IMR-90 (cell line): Measurements from ENCODE around the gene SPATA24. TPM values are rescaled to one million over a fixed set of nuclear protein-coding genes. Genes with fewer than 3 reads are reported as not detected.

ENCODE experiments used
- ATAC-seq: fragments of 200-7000 bp; cut with Tn5 transposase; 2 replicates; pipeline ENCODE4 v1.9.1; 2020; ENCODE audit warnings: low read depth, mild to moderate bottlenecking, moderate library complexity
- BruUV-seq: library from RNA; stranded (reverse); fragments of 400-500 nt; replicated peaks from 2 replicates; lab custom pipeline; 2021; lab: Mats Ljungman, UMichigan
- CTCF ChIA-PET: fragments of 300-600 bp; formaldehyde crosslinking; extraction: SDS; loops from one replicate; lab custom pipeline; 2021; ENCODE audit warnings: antibody characterized with exemption; lab: Yijun Ruan, JAX
- POLR2A ChIA-PET: fragments of 300-600 bp; sonication (Branson Sonifier 250); formaldehyde crosslinking; loops from one replicate; lab custom pipeline; 2022; ENCODE audit warnings: antibody characterized with exemption; ENCODE audit not compliant: unreplicated experiment; lab: Charles Lee
- DNase-seq: peaks from one replicate; pipeline ENCODE4 v3.0.0; 2013
- H2AFZ ChIP-seq: replicated peaks from 2 replicates; pipeline ENCODE3; 2013; ENCODE audit warnings: low read length, mild to moderate bottlenecking; ENCODE audit not compliant: poor library complexity
- H2AK5ac ChIP-seq: 2 replicates; pipeline ENCODE4 v1.6.1; 2013; ENCODE audit warnings: low read depth, low read length, inconsistent platforms
- H2AK9ac ChIP-seq: replicated peaks from 2 replicates; pipeline ENCODE3; 2013; ENCODE audit warnings: mild to moderate bottlenecking, low read depth, low read length, moderate library complexity; ENCODE audit not compliant: poor library complexity
- H2BK120ac ChIP-seq: 2 replicates; pipeline ENCODE4 v1.6.1; 2013; ENCODE audit warnings: low read depth, low read length, inconsistent platforms
- H2BK15ac ChIP-seq: 3 replicates; pipeline ENCODE4 v1.6.1; 2013; ENCODE audit warnings: low read depth, low read length, inconsistent platforms
- H2BK20ac ChIP-seq: 2 replicates; pipeline ENCODE4 v1.6.1; 2013; ENCODE audit warnings: low read depth, mild to moderate bottlenecking, inconsistent platforms, low read length, moderate library complexity
- H2BK5ac ChIP-seq: 2 replicates; pipeline ENCODE4 v1.6.1; 2013; ENCODE audit warnings: mild to moderate bottlenecking, low read depth, low read length, inconsistent platforms; ENCODE audit not compliant: poor library complexity, severe bottlenecking
- H3K14ac ChIP-seq: replicated peaks from 2 replicates; pipeline ENCODE4 v1.6.1; 2013; ENCODE audit warnings: low read depth, low read length, inconsistent platforms
- H3K18ac ChIP-seq: 2 replicates; pipeline ENCODE4 v1.6.1; 2013; ENCODE audit warnings: low read depth, low read length, control low read depth
- H3K23ac ChIP-seq: 2 replicates; pipeline ENCODE4 v1.6.1; 2013; ENCODE audit warnings: low read depth, low read length, inconsistent platforms
- H3K27ac ChIP-seq: 2 replicates; pipeline ENCODE4 v1.5.1; 2013; ENCODE audit warnings: mild to moderate bottlenecking, control low read depth, low read length; ENCODE audit not compliant: insufficient read depth
- H3K27me3 ChIP-seq: 2 replicates; pipeline ENCODE4 v1.6.1; 2013; ENCODE audit warnings: low read length; ENCODE audit not compliant: control insufficient read depth, insufficient read depth
- H3K36me3 ChIP-seq: 2 replicates; pipeline ENCODE4 v1.6.1; 2013; ENCODE audit warnings: low read length, mixed read lengths; ENCODE audit not compliant: control insufficient read depth, insufficient read depth
- H3K4ac ChIP-seq: 2 replicates; pipeline ENCODE4 v1.6.1; 2013; ENCODE audit warnings: low read depth, low read length, inconsistent platforms
- H3K4me1 ChIP-seq: 2 replicates; pipeline ENCODE4 v1.6.1; 2013; ENCODE audit warnings: low read length, mixed read lengths; ENCODE audit not compliant: control insufficient read depth, insufficient read depth
- H3K4me2 ChIP-seq: 2 replicates; pipeline ENCODE4 v1.6.1; 2013; ENCODE audit warnings: low read depth, mild to moderate bottlenecking, control low read depth, low read length, moderate library complexity
- H3K4me3 ChIP-seq: 2 replicates; pipeline ENCODE4 v1.5.1; 2013; ENCODE audit warnings: low read depth, mild to moderate bottlenecking, control low read depth, low read length, moderate library complexity; ENCODE audit not compliant: insufficient read depth
- H3K56ac ChIP-seq: 2 replicates; pipeline ENCODE4 v1.6.1; 2013; ENCODE audit warnings: low read length, inconsistent platforms; ENCODE audit not compliant: insufficient read depth; ENCODE audit errors: extremely low read depth
- H3K79me1 ChIP-seq, 2 experiments: 2 replicates each; pipeline ENCODE4 v1.6.1; 2013; ENCODE audit warnings: low read length in 2 of 2, inconsistent platforms in 1 of 2, low read depth in 1 of 2
- H3K9ac ChIP-seq: 2 replicates; pipeline ENCODE4 v1.6.1; 2013; ENCODE audit warnings: low read depth, low read length, control low read depth
- H3K9me1 ChIP-seq: 2 replicates; pipeline ENCODE4 v1.6.1; 2013; ENCODE audit warnings: low read length, inconsistent platforms; ENCODE audit not compliant: insufficient read depth
- H3K9me3 ChIP-seq: 2 replicates; pipeline ENCODE4 v1.6.1; 2013; ENCODE audit warnings: low read length; ENCODE audit not compliant: control insufficient read depth, insufficient read depth
- H4K20me1 ChIP-seq: 2 replicates; pipeline ENCODE4 v1.6.1; 2013; ENCODE audit warnings: low read length, inconsistent platforms; ENCODE audit not compliant: insufficient read depth
- H4K5ac ChIP-seq: 2 replicates; pipeline ENCODE4 v1.6.1; 2013; ENCODE audit warnings: mild to moderate bottlenecking, low read depth, low read length, control low read depth
- H4K8ac ChIP-seq, 2 experiments: 2 replicates each; pipeline ENCODE4 v1.6.1; 2013; ENCODE audit warnings: low read depth in 2 of 2, low read length in 2 of 2, control low read depth in 1 of 2, inconsistent platforms in 1 of 2
- H4K91ac ChIP-seq: 2 replicates; pipeline ENCODE4 v1.6.1; 2013; ENCODE audit warnings: low read depth, low read length, inconsistent platforms; ENCODE audit not compliant: insufficient read depth
- BHLHE40 ChIP-seq: fragments of 150-350 bp; IDR thresholded peaks from 2 replicates; pipeline ENCODE4 v1.6.1; 2016; ENCODE audit warnings: mild to moderate bottlenecking, low read depth, low read length
- CEBPB ChIP-seq: IDR thresholded peaks from 2 replicates; pipeline ENCODE4 v1.6.1; 2012; ENCODE audit warnings: low read depth, low read length, improper control_type of control experiment
- CHD1 ChIP-seq: IDR thresholded peaks from 2 replicates; pipeline ENCODE4 v1.6.1; 2012; ENCODE audit warnings: low read depth, low read length, improper control_type of control experiment
- MXI1 ChIP-seq: IDR thresholded peaks from 2 replicates; pipeline ENCODE4 v1.6.1; 2012; ENCODE audit warnings: low read depth, mild to moderate bottlenecking, low read length, moderate library complexity, borderline replicate concordance
- NFE2L2 ChIP-seq: fragments of 150-350 bp; IDR thresholded peaks from 2 replicates; pipeline ENCODE4 v1.6.1; 2016; ENCODE audit warnings: low read depth, mild to moderate bottlenecking, low read length
- POLR2A ChIP-seq: IDR thresholded peaks from 2 replicates; pipeline ENCODE4 v1.6.1; 2012; ENCODE audit warnings: mild to moderate bottlenecking, low read depth, low read length
- RAD21 ChIP-seq: IDR thresholded peaks from 2 replicates; pipeline ENCODE4 v1.6.1; 2012; ENCODE audit warnings: low read length, improper control_type of control experiment
- RCOR1 ChIP-seq: IDR thresholded peaks from 2 replicates; pipeline ENCODE4 v1.6.1; 2012; ENCODE audit warnings: mild to moderate bottlenecking, low read length, improper control_type of control experiment; ENCODE audit not compliant: insufficient replicate concordance
- SMC3 ChIP-seq: fragments of 150-350 bp; IDR thresholded peaks from 2 replicates; pipeline ENCODE4 v1.6.1; 2016; ENCODE audit warnings: low read depth, mild to moderate bottlenecking, antibody characterized with exemption, low read length, moderate library complexity
- dilution Hi-C: fragments of 300-500 bp; cut with HindIII; formaldehyde crosslinking; loops from one replicate; pipeline ENCODE4 v1.14.3; 2018; ENCODE audit warnings: low sequenced_read_pairs; ENCODE audit not compliant: unreplicated experiment
- in situ Hi-C: fragments of 300-500 bp; cut with MboI; formaldehyde crosslinking; loops from 3 replicates; pipeline ENCODE4 v1.14.3; 2019; ENCODE audit warnings: low sequenced_read_pairs, inconsistent platforms, mixed read lengths
- intact Hi-C: fragments of 100-400 bp; cut with micrococcal nuclease; formaldehyde crosslinking; loops from 2 replicates; pipeline ENCODE4 v1.10.0; 2022
- polyA plus RNA-seq, 3 experiments: library from polyadenylated mRNA; depleted of rRNA; stranded (reverse); fragments of >200 nt; gene quantifications; 2 replicates each; pipeline ENCODE4 v1.2.3, GENCODE V29; 2012; ENCODE audit warnings: low replicate concordance in 1 of 3
- total RNA-seq: library from RNA; depleted of rRNA; stranded (reverse); fragments of >200 nt; gene quantifications from 2 replicates; pipeline ENCODE4 v1.2.3, GENCODE V29; 2012
- TF ChIP-seq, protein P1 (sequence below): conservative IDR thresholded peaks from 2 replicates; pipeline ENCODE4 v1.5.1; 2012; ENCODE audit warnings: mild to moderate bottlenecking, low read depth, low read length, improper control_type of control experiment
- TF ChIP-seq, protein P2 (sequence below): fragments of 150-350 bp; IDR thresholded peaks from 2 replicates; pipeline ENCODE4 v1.6.1; 2017; ENCODE audit warnings: mild to moderate bottlenecking, antibody characterized with exemption, low read length, low read depth
- TF ChIP-seq, protein P3 (sequence below): fragments of 150-350 bp; IDR thresholded peaks from 2 replicates; pipeline ENCODE4 v1.6.1; 2016; ENCODE audit warnings: low read depth, mild to moderate bottlenecking, low read length, moderate library complexity, borderline replicate concordance

SPATA24 gene
- total and polyA plus RNA-seq, 2 of the 4 experiments (the other 2 are of a cell fraction), result 4.1 to 4.3 TPM

DNA sequence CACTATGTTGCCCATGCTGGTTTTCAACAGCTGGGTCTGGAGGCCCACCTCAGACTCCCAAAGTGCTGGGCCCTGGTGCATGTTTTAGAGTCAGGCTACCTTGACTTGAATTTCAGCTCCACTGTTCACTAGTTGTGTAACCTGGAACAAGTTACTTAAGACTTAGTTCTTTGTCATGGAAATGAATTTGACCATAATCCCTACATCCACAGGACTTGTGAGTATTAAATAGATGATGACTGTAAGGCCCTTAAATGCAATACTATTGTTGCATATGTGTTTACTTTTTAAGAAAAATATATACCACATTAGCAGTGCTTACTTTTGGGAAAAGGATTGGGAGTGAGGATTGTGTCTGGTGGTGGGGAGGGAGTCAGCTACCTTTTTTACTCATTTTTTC lies 45.8 kb downstream of the SPATA24 start:
- H3K4me3 ChIP-seq, result no peak overlapping the region
- H2AK5ac ChIP-seq, result no peak overlapping the region
- peaks cover 3 to 69% of the 10 kb centered on the region in 2 experiments; a peak in 3 of 4 replicates for H3K79me1 ChIP-seq
- intact Hi-C loops, result no loop called here
- H4K8ac ChIP-seq, result no peak overlapping the region
- no peak for ATAC-seq
- H2AK9ac ChIP-seq, result no peak overlapping the region
- no peaks in the 10 kb centered on the region for H3K27me3 ChIP-seq
- DNase-seq, result no peak
- dilution Hi-C loops, result no loop called here
- peaks cover 5% of the 10 kb centered on the region; the same call in 1 of the 2 replicates for H3K9me1 ChIP-seq
- H2AFZ ChIP-seq, result no peak overlapping the region
- ChIA-PET POLR2A (no interaction called here), CTCF (no interaction called here)
- no peak overlapping the region for H3K9ac ChIP-seq
- no peak overlapping the region for H3K4me2 ChIP-seq
- in situ Hi-C loops, result no loop called here
- no peak overlapping the region for H4K5ac ChIP-seq
- no peak overlapping the region for H2BK120ac ChIP-seq
- BruUV-seq, result no TSS peak
- TF ChIP-seq RCOR1, result no peak
- TF ChIP-seq, protein P1, sequence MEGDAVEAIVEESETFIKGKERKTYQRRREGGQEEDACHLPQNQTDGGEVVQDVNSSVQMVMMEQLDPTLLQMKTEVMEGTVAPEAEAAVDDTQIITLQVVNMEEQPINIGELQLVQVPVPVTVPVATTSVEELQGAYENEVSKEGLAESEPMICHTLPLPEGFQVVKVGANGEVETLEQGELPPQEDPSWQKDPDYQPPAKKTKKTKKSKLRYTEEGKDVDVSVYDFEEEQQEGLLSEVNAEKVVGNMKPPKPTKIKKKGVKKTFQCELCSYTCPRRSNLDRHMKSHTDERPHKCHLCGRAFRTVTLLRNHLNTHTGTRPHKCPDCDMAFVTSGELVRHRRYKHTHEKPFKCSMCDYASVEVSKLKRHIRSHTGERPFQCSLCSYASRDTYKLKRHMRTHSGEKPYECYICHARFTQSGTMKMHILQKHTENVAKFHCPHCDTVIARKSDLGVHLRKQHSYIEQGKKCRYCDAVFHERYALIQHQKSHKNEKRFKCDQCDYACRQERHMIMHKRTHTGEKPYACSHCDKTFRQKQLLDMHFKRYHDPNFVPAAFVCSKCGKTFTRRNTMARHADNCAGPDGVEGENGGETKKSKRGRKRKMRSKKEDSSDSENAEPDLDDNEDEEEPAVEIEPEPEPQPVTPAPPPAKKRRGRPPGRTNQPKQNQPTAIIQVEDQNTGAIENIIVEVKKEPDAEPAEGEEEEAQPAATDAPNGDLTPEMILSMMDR, result no peak
- TF ChIP-seq POLR2A, result no peak
- no peak for TF ChIP-seq MXI1
- TF ChIP-seq CEBPB, result no peak
- TF ChIP-seq RAD21, result no peak
- TF ChIP-seq, protein P2, sequence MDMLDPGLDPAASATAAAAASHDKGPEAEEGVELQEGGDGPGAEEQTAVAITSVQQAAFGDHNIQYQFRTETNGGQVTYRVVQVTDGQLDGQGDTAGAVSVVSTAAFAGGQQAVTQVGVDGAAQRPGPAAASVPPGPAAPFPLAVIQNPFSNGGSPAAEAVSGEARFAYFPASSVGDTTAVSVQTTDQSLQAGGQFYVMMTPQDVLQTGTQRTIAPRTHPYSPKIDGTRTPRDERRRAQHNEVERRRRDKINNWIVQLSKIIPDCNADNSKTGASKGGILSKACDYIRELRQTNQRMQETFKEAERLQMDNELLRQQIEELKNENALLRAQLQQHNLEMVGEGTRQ, result no peak
- TF ChIP-seq SMC3, result no peak
- no peak for TF ChIP-seq BHLHE40
- TF ChIP-seq NFE2L2, result no peak
- TF ChIP-seq, protein P3, sequence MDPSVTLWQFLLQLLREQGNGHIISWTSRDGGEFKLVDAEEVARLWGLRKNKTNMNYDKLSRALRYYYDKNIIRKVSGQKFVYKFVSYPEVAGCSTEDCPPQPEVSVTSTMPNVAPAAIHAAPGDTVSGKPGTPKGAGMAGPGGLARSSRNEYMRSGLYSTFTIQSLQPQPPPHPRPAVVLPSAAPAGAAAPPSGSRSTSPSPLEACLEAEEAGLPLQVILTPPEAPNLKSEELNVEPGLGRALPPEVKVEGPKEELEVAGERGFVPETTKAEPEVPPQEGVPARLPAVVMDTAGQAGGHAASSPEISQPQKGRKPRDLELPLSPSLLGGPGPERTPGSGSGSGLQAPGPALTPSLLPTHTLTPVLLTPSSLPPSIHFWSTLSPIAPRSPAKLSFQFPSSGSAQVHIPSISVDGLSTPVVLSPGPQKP, result no peak
- no peak for TF ChIP-seq CHD1
- no peak overlapping the region for H3K56ac ChIP-seq
- H3K18ac ChIP-seq, result no peak overlapping the region
- H3K14ac ChIP-seq, result no peak overlapping the region
- H3K4ac ChIP-seq, result no peak overlapping the region
- no peaks in the 10 kb centered on the region for H3K9me3 ChIP-seq
- H3K23ac ChIP-seq, result no peak overlapping the region
- peaks cover 1% of the 10 kb centered on the region; the same call in 1 of the 2 replicates for H3K36me3 ChIP-seq
- no peak overlapping the region for H4K91ac ChIP-seq
- no peak overlapping the region for H3K27ac ChIP-seq
- H2BK20ac ChIP-seq, result no peak overlapping the region
- H2BK15ac ChIP-seq, result no peak overlapping the region
- H3K4me1 ChIP-seq, result peaks cover 2% of the 10 kb centered on the region; the same call in 1 of the 2 replicates
- H4K20me1 ChIP-seq, result peaks cover 83% of the 10 kb centered on the region
- no peak overlapping the region for H2BK5ac ChIP-seq
